H1 (cell line): ENCODE measurements around the gene RAB26. TPM values are rescaled to one million over a fixed set of nuclear protein-coding genes. Genes with fewer than 3 reads are reported as not detected.

Experiments
- CHD1 ChIP-seq: IDR thresholded peaks from 2 replicates; pipeline ENCODE4 v1.6.1; 2012; ENCODE audit warnings: low read depth, low read length, improper control_type of control experiment
- KDM1A ChIP-seq: fragments of 200-600, 300-600 bp; sonication (generic); IDR thresholded peaks from 2 replicates; pipeline ENCODE4 v1.7.1; 2016; ENCODE audit warnings: mild to moderate bottlenecking, low read length, borderline replicate concordance
- KDM5A ChIP-seq: fragments of 200-600 bp; IDR thresholded peaks from 2 replicates; pipeline ENCODE4 v1.7.1; 2012; ENCODE audit warnings: mild to moderate bottlenecking, low read length, inconsistent platforms, mixed read lengths
- MAFK ChIP-seq: IDR thresholded peaks from 2 replicates; pipeline ENCODE4 v1.6.1; 2012; ENCODE audit warnings: low read depth, mild to moderate bottlenecking, improper control_type of control experiment, low read length
- POLR2AphosphoS5 ChIP-seq: IDR thresholded peaks from 2 replicates; pipeline ENCODE4 v1.6.1; 2011; ENCODE audit warnings: low read depth, low read length
- SAP30 ChIP-seq: fragments of 300-600 bp; sonication (generic); IDR thresholded peaks from 2 replicates; pipeline ENCODE4 v1.7.1; 2012; ENCODE audit warnings: low read length, moderate library complexity, mild to moderate bottlenecking, inconsistent platforms; ENCODE audit not compliant: insufficient read depth, insufficient replicate concordance
- SP2 ChIP-seq: IDR thresholded peaks from 2 replicates; pipeline ENCODE4 v1.6.1; 2012; ENCODE audit warnings: mild to moderate bottlenecking, low read length, inconsistent platforms
- SP4 ChIP-seq: IDR thresholded peaks from 2 replicates; pipeline ENCODE4 v1.6.1; 2012; ENCODE audit warnings: low read length, inconsistent platforms
- TAF1 ChIP-seq: IDR thresholded peaks from 2 replicates; pipeline ENCODE4 v1.6.1; 2011; ENCODE audit warnings: mild to moderate bottlenecking, low read depth, low read length
- TEAD4 ChIP-seq: IDR thresholded peaks from 2 replicates; pipeline ENCODE4 v1.6.1; 2012; ENCODE audit warnings: low read depth, low read length, inconsistent platforms, mixed read lengths
- polyA plus RNA-seq, 7 experiments: library from polyadenylated mRNA; depleted of rRNA in 3 of 7; stranded (reverse) in 5 of 7; unstranded in 2 of 7; fragments of >200 nt in 5 of 7; fragments of 200-250 nt in 2 of 7; gene quantifications; 1 replicate in 5 of 7; 2 replicates in 1 of 7; 4 replicates in 1 of 7; pipeline versions ENCODE4 v1.2.1 to v1.2.3, GENCODE V29; 2011 to 2013; ENCODE audit warnings: missing spikeins in 2 of 7, mixed read lengths in 2 of 7
- total RNA-seq: library from RNA; stranded (reverse); fragmentation: NEBNext Ultra II Directional; extraction: Animal tissue kit (Norgen Biotek cat#: 25700); gene quantifications from 2 replicates; pipeline ENCODE4 v1.2.1, GENCODE V29; 2021

RAB26 gene
- total and polyA plus RNA-seq, 2 of the 8 experiments (the other 6 are each of a cell fraction or from before 2014, with no cell fraction given): 4.3 to 5.4 TPM

DNA sequence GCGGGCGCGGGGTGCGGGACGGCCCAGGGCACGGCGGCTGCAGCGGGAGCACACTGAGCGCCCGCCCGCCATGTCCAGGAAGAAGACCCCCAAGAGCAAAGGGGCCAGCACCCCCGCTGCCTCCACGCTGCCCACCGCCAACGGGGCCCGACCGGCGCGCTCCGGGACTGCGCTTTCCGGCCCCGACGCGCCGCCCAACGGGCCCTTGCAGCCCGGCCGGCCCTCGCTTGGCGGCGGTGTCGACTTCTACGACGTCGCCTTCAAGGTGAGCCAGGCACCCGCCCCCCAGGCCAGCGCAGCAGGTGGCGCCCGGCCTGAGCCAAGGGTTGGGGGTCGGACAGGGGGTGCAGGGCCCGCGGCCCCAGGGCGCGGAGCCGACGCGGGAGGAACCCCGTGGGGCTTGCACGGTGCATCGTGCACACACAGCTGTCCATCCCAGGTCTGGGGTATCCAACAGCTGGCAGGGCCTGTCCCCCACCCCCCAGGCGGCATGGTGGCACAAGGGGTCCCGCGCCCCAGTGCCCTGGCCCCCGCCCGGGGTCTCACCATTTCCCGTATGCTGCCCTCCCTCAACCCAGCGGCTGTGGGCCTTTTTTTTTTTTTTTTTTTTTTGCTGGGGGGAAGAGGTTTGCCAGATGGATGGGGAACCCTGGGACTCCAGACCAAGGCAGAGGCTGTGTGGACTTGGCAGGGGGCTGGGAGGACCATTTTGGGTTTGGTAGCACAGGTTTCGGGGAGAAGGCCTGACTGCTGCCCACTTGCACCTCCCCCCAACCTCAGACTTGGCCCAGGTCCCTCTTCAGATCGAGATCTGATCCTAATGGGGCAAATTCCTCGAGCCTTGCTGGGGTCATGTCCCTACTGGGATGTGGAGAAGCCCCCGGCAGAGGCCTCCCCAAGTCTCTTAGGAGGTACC, 547 bp downstream of the RAB26 start (continued):
- no peak for TF ChIP-seq SAP30
- no peak for TF ChIP-seq TAF1
- TF ChIP-seq SP2: no peak
- no peak for TF ChIP-seq MAFK
- TF ChIP-seq SP4: no peak
- no peak for TF ChIP-seq KDM5A
- no peak for TF ChIP-seq TEAD4
- TF ChIP-seq CHD1: no peak
- TF ChIP-seq KDM1A: no peak
- 0 out of 2 replicates have a peak, but pooled peaks have one; percentile 76 for TF ChIP-seq POLR2AphosphoS5
- TF ChIP-seq, all 59 proteins: peak for 3
